GM21526 (cell line): Measurements from ENCODE around the gene KLF11.
"Not testable (repeated sequence)": the region's sequence is repeated elsewhere in the genome, so short reads cannot be mapped to it uniquely, and the experiment has no call there.

ENCODE experiments used
- ATAC-seq: cut with Tn5 transposase; IDR thresholded peaks from one replicate; pipeline ENCODE4 v1.9.1; 2021; ENCODE audit warnings: moderate library complexity; ENCODE audit not compliant: unreplicated experiment, low FRiP score

Gene KLF11

DNA sequence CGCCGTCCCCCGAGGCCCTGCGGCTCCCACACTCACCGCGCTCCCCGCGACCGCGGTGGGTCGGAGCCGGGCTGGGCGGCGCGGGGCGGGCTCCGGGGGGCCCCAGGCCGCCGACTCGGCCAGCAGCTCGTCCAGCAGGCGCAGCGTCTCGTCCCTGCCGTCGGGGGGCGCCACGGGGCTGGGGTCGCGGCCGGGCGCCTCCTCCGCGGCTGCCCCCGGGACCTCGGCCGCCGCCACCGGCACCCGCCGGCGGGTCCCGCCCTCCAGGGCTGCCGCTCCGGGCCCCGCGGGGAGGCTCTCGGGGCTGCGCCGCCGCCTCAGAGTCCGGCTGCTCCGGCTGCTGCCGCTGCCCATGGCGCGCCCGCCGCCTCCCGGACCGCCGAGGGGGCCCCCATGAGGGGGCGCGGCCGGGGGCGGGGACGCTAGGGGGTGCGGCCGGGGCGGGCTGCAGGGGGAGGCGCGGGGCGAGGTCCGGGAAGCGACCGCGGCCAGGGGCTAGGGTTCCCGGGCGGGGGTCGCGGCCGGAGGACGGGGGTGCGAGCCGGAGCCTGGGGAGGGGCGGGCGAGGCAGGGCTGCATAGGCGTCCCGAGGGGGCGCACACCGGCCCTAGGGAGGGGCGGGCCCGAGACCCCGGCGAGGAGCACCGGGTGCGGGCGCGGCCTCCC, 36.7 kb downstream of the KLF11 start, which contains the start of gene CYS1:
Gene CYS1 (minus strand): TSS at position 542 of the 666 bp plus-strand sequence. CDS start 188 bp downstream, at position 354.
- ATAC-seq = no peak

DNA sequence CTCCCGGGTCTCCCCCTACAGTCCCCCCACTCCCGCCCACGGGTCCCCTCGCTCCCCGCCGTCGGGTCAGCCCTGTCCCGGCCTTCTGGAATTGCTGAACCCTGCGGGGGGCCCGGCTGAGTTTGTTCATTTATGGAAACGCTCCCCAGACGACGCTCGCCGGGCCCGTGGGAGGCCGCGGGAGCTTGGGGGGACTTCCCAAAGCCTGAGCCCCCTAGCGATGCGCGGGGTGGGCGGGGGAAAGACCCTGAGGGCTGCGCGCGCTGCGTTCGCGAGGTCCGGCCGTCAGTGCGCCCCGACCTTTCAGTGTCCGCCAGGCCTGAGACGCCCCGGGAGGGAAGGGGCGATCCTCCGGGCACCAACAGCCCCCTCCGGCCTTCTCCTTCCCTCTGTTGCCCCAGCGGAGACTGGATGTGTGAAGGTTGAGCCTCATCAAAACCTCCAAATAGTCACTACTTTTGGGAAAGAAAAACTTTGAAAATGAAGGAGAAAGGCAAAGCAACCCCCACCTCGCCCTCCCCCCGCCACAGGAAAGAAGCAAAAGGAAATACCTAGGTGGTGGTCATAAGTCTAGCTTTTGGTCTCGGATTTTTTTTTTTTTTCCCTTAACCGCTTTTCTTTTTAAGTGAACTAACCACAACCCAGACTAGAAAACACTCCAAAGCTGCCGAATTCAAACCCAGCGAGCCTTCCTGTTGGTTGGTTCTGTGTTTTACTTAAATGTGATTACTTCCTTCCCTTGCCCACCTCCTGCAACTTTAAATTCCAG, 37.4 kb downstream of the KLF11 start:
- no peak for ATAC-seq

DNA sequence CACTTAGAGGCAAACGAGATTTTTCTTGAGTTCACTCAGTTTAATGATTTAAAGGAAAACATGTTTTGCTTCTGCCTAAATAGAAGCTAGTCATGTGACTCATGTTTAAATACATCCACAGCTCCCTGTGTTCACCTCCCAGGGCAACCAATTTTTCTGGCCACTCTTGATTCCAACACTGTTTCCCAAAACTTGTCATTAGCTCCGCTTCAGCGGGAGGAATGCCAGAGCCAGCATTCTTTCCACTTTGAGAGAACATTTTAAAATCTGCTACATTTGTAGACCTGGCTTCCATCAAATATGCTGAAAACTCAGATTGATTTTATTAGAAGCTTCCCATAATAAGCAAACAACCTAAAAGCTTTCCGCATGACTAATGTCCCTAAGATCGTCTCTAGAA, 39.7 kb downstream of the KLF11 start:
- ATAC-seq = no peak

DNA sequence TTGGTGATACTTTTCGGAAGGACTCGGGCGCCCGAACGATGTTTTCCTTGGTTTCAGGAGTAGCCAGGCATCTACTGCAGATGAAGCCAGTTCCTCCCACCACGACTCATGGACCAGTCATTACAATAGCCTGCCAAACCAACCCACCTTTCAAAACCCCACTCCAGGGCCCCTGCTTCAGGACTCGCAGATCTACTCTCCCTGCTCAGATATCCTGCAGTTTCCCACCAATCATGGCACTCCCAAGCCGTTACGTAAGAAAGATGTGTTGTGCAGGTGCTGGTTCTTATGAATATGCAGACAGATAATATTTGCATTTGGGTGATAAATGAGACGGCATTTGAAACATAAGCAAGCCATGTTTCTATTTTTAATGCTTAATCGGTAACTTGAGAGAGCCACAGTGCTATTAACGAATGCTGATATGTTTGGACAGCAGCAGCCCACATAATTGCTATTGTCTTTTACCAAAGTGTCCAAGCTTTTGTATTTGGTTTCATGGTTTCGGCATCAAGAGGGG, 40.4 kb downstream of the KLF11 start:
- no peak for ATAC-seq

DNA sequence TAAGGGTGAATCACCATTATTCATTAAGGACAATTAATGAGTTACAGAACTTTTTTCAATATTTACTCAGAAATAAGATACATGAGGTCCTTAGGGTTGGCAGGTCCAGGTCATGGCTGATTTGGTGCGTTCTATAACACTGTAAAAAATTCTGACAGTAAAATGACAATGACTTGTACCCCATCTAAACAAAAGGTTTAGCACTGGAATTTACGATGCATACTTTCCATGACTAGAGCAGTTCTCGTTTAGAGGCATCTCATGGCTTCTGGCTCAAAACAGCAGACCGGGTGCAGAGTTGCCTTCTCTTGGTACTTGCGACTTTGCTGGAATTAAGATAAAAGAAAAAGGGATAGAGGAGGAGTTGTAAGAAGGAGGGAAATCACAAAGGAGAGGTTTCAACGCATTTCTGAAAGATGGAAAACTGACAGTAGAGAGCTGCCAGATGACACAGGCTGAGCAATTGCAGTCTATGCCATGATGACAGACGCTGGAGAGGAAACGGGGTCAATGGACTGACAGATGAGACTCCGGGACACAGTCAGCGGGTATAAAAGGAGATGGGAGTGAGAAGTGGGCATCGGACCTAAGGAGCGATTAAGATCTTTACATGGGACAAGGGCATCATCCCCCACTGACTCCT, 41.0 kb downstream of the KLF11 start:
- ATAC-seq = no peak

DNA sequence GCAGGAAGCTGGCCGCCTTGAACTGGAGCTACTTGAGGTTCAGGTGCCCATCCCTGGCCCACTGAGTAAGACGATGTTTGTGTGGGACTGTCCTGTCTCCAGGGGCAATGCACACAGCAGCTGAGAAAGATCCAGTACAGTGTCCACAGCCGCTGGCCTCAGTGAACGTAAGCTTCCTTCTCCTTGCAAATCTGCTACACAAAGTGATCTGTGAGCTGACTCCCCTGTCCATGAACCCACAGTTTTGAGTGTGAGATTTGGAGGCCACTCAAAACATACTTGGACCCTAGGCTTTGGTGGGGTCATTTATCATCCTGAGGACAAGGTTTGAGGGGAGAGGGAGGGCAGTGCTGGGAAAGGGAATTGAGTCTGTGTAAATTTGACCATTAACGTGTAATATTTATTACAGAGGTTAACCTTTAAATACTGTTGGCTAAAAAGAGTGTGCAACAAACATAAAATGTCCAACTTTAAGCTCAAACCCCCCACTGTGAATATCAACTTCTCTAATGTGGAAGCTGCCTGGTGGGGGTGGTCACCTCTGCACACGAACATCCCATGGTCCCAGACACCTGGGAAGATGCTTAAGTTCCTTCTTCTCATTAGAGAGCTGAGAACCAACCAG, 41.8 kb downstream of the KLF11 start:
- no peak for ATAC-seq

DNA sequence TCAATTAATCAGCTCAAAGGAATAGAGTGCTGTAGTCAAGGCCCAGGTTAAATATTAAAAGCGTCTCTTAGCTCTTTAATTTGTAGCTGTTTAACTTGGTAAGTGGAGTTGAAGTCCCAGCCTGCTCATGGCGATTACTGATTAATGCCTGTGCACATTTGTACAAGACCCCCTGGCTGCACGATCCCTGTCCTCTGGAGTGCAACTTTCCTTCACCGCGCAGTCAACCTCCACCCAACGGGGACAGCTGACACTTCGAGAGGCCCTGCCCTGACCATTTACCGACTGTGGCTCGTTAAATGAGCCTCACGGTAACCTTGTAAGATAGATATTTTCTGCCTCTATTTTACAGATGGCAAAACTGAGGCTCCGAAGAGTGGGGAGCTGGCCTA, 42.3 kb downstream of the KLF11 start:
- no peak for ATAC-seq

DNA sequence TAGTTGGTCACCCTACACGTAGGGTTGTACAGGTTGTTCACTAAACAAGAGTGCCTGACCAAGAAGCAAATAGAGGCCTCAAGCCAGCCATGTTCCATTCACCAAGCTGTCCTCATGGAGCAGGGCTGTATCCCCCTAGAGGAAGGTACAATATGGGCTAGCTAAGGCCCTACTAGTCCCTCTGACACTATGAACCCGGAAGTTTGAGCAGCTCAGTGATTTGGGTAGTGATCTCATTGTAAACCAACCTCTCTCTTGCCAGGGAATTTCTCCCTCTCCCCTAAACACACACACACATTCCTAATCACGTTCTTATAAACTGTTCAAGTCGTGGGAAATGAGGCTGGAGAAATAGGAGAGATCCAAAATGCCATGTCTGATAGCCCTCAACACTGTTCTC, 43.6 kb downstream of the KLF11 start:
- ATAC-seq = no peak

DNA sequence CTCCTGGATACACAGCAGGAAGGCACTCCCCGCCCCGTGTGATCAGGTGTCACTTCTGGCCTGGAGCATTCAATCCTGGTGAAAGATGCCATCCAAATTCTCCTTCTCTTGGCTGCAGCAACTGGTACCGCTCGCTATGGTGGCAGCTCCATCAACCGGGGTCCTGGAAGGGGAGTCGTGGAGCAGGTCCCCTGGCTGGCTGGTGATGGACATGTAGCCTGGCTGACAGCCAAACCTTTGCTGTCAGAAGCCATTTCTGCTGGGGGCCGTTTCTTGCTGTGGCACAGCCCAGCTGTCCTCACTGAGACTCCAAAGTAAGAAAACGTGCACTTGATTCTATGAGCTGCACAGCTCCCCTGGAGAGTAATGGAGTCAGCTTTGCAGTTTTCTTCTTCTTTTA, 44.0 kb downstream of the KLF11 start:
- no peak for ATAC-seq

DNA sequence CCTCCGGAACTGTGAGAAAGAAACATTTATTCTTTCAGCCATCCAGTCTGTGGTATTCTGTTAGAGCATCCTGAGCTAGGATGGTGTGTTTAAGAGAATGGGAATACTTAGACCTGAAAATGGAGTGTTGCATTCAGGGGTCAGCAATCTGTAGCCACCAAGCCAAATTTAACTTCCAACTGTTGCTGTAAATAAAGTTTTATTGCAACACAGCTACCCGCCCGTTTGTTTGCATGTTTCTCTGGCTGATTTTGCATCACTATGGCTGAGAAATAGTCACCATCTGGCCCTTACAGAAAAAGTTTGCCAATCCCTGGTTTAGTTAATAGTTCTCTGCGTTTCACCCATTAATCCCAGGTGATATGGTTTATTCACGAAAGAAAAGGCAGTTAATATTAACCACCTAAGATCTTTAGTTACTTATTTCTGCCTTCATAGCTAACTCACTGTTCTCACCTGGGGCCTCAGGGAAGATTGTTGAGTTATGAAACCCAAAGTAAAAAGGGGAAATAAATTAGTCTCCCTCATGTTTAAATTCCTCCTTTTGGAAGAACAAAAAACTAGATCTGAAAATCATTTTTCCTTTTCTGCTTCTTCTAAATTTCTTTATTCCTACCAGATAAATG, 46.3 kb downstream of the KLF11 start:
- no peak for ATAC-seq

DNA sequence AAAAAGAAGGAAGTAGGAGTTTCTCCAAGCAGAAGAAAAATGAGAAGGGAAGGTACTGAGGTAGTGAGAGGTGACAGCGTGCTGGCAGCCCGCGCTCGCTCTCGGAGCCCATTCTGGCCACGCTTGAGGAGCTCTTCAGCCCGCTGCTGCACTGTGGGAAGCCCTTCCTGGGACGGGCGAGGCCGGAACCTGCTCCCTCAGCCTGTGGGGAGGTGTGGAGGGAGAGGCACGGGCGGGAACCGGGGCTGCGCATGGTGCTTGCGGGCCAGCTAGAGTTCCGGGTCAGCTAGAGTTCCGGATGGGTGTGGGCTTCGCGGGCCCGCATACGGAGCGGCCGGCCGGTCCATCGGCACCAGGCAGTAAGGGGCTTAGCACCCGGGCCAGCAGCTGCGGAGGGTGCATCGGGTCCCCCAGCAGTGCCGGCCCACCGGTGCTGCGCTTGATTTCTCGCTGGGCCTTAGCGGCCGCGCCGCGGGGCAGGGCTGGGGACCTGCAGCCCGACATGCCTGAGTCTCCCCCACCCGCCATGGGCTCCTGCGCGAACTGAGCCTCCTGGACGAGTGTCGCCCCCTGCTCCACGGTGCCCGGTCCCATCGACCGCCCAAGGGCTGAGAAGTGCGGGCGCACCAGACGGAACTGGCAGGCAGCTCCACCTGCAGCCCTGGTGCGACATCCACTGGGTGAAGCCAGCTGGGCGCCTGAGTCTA, 48.0 kb downstream of the KLF11 start:
- ATAC-seq = no peak

DNA sequence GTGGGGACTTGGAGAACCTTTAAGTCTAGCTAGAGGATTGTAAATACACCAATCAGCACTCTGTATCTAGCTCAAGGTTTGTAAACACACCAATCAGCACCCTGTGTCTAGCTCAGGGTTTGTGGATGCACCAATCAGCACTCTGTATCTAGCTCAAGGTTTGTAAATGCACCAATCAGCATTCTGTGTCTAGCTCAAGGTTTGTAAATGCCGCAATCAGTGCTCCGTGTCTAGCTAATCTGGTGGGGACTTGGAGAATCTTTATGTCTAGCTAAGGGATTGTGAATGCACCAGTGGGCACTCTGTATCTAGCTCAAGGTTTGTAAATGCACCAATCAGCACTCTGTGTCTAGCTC, 48.5 kb downstream of the KLF11 start:
- not testable (repeated sequence) for ATAC-seq

DNA sequence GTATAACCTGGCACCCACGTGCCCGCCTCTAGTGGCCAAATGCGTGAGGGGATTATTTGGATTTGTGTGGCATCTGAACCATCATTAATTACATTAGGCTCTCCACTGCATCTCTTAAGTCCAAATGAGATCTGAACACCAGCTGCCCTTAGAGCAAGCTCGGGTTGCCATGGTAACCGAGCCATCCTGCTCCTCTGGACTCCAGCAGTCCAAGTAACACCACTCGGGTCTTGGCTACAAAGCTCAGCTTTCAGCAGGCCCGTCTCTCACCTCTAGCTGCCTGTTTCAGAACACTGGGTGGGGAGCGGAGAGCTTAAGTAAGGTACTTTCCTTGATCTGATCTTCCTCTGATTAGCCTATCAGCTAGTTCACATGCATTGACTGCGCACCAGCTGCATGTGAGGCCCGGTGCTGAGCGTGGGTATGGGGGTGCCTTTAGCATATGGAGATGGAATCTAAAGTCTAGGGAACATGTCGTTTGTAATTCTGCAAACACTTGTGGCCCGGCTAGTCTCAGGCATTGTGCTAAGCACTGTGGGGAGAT, 51.0 kb downstream of the KLF11 start:
- no peak for ATAC-seq

DNA sequence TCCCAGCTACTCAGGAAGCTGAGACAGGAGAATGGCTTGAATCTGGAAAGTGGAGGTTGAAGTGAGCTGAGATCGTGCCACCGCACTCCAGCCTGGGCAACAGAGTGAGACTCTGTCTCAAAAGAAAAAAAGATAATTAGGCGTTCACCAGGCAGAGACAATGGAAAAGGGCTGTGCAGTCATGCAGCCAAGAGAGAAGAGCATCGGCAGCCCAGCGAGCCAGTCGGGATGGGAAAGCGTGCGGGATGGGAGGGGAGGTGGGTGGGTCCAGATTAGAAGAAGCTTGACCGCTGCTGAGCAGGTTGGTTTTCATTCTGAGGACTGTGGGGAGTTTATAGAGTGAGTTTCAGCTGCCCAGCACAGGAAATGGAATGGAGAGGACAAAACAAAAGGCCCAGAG, 51.8 kb downstream of the KLF11 start:
- no peak for ATAC-seq

DNA sequence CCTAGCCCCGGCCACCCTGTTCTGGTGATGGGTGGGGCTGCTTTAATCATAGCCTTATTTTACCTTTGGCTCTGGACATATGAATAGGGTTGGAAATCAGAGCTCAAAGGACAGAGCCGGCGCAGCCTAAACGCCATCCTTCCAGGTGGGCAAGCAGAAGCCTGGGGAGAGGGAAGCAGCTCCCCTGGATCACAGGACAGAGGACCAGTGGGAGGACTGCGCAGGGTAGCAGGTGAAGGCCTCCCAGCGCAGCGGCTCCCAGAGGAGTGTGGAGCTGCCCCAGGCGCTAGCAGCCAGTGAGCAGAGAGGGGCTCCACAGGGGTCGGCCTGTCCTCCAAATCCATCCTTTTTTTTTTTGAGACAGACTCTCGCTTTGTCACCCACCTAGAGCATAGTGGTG, 53.3 kb downstream of the KLF11 start:
- no peak for ATAC-seq

DNA sequence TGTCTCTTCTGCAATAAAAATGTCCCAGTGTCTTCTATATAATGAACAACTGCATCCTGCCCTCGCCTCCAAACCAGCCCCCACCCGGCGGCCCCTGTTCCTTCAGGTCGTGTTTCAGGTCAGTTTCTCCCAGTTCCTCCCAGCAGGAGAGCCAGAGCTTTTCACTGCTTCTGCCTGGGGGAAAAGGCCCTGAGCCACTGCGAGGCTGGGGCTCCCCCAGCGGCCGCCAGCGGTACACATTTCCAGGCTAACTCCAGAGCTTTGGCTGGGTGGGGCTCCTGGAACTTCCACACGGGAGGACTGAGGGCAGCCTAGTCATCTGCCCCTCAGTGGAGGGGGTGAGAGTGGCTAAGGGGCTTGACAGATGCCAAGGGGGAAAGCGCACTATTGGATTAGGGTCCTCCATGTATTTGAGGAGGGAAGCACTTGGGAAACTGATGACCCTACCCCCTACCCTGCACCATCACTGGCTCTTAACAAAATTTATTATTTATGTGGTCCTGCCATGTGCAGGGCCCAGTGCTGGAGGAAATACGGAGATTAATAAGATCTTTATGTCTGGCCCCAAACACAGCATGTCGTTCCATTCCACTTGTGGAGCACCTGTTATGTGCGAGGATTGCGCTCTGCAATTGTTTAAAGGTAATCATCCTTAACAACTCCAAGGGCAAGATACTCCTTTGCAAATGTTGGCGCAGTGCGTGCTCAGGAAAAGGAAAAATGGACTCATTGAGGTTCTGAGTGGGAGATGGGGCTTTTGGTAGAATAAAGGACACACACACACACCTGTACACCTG, 54.2 kb downstream of the KLF11 start:
- ATAC-seq = no peak

DNA sequence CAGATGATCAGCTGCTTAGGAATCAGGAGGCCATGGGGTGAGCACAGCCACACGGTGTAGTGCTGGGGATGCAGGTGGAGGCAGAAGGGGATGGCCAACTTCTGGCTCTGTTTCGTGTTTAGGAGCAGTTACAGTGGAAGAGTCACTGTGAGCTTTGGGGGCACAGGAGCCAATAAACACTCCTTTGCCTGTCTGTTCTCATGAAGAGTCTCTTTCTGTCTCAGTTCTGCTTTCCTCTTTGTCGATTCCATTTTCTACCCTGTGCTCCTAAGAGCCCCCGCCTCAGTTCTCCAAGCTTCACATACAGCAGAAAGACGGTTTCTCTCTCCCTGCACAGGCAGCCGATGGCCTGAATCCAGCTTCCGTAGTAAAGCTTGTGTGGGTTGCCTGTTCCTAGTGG, 58.1 kb downstream of the KLF11 start:
- ATAC-seq = no peak

DNA sequence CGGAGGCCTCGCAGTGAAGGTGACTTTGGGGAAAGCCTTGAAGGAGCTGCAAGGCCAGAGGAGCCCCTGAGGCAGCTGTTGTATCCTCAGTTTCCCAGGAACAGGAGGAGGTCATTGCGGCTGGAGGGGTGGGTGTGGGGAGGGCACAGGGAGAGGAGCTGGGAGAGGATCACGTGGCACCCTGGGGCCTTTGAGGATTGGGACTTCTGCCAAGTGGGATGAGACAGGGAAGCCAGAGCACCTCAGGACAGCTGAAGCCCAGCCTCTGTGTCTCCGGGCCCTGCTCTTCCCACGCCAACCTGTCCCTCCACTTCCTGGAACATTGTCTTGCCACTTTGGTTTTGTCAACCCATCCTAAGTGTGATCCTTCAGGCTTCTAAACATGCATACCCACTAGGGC, 59.8 kb downstream of the KLF11 start:
- ATAC-seq = no peak
